ENCODE results near the gene TTC7B. TPM values are rescaled to one million over a fixed set of nuclear protein-coding genes. Genes with fewer than 3 reads are reported as not detected.

The TTC7B gene
- total and polyA plus RNA-seq, 9 of the 15 experiments (the other 6 are each of a cell fraction or from before 2014, with no cell fraction given): 2.2 to 77.2 (median 36.7) TPM

DNA sequence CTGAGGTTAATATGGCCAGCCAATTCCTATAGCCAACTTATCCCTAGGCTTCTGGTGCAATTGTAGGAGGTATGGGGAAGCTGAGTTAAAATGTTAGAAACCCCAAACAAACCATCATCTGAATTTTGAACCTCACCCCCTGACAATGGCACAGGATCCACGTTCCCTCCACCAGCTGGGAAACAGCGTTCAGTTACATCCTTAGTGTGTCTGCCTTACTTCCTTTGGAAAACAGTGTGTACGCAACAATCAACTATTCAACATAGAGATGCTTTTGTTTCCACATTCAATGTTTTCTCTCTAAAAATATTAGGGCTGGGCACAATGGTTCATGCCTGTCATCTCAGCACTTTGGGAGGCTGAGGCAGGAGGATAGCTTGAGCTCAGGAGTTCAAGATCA lies 203.4 kb downstream of the TTC7B start (continued):
- TF ChIP-seq FOSL1 (tag; conservative IDR thresholded peaks at IDR 0.05): no peak
- no peak for TF ChIP-seq COPS2 (conservative IDR thresholded peaks at IDR 0.05)
- no peak for TF ChIP-seq HDAC1 (IDR thresholded peaks at IDR 0.05)

GRCh38 chr14:90611936-90612335 lies 204.3 kb downstream of the TTC7B start:
- H2AFZ ChIP-seq (ENCODE audit: low read depth, low read length): no peak overlapping the region
- no peaks in the 10 kb centered on the region for H3K9me3 ChIP-seq (replicated peaks; ENCODE audit: control insufficient read depth, insufficient read depth, low read depth, low read length)
- peaks cover 14% of the 10 kb centered on the region; the same call in 2 of the 3 replicates for H3K36me3 ChIP-seq (ENCODE audit: control insufficient read depth, insufficient read depth, low read length)
- in situ Hi-C loops (cut with MboI) (no loop called here), intact Hi-C loops (cut with micrococcal nuclease) (no loop called here)
- no peak overlapping the region for H3K27ac ChIP-seq (ENCODE audit: extremely low read depth, low read depth, low read length)
- no TSS peak for BruUV-seq (replicated peaks)
- H3K27me3 ChIP-seq (ENCODE audit: control insufficient read depth in 2 of 2, insufficient read depth in 2 of 2, low read length in 2 of 2): no peaks in the 10 kb centered on the region
- CTCF ChIA-PET (ENCODE audit: low intra/inter-chr PET ratio): no interaction called here
- H3K9me1 ChIP-seq (ENCODE audit: control insufficient read depth, insufficient read depth, low read length): no peaks in the 10 kb centered on the region
- H3K9ac ChIP-seq (ENCODE audit: insufficient read depth in 1 of 2, low read depth in 2 of 2, low read length in 2 of 2): no peak overlapping the region
- FAIRE-seq (no peak), ATAC-seq (no peak), DNase-seq (ENCODE audit: extremely low read depth in 1 of 4, low spot score in 3 of 4) (no peak)
- H3K4me1 ChIP-seq (replicated peaks in 1 of 2; ENCODE audit: control insufficient read depth in 2 of 2, insufficient read depth in 2 of 2, low read length in 2 of 2): 0 out of 5 replicates have a peak, but pooled peaks cover 0 to 1% of the 10 kb centered on the region in 2 experiments
- no peaks in the 10 kb centered on the region for H4K20me1 ChIP-seq (replicated peaks; ENCODE audit: control insufficient read depth, insufficient read depth, low read length)
- no peak overlapping the region for H3K4me2 ChIP-seq (ENCODE audit: insufficient read depth, low read length)
- H3K79me2 ChIP-seq (ENCODE audit: control insufficient read depth, insufficient read depth, low read length): no peaks in the 10 kb centered on the region
- no peak overlapping the region for H3K4me3 ChIP-seq
- POLR2A ChIA-PET: no interaction called here
- WGBS (ENCODE audit: insufficient coverage, low coverage, missing lambda C conversion rate): 85% methylated on average over 3 of the region's 3 CpGs
- TF ChIP-seq TCF7 (IDR thresholded peaks at IDR 0.05; ENCODE audit: borderline replicate concordance): no peak
- no peak for TF ChIP-seq NFATC3 (IDR thresholded peaks at IDR 0.05)
- no peak for TF ChIP-seq CBFA2T2 (conservative IDR thresholded peaks at IDR 0.05)
- no peak for TF ChIP-seq ZNF184 (CRISPR knock-in tag; IDR thresholded peaks at IDR 0.05)
- TF ChIP-seq, protein P1, sequence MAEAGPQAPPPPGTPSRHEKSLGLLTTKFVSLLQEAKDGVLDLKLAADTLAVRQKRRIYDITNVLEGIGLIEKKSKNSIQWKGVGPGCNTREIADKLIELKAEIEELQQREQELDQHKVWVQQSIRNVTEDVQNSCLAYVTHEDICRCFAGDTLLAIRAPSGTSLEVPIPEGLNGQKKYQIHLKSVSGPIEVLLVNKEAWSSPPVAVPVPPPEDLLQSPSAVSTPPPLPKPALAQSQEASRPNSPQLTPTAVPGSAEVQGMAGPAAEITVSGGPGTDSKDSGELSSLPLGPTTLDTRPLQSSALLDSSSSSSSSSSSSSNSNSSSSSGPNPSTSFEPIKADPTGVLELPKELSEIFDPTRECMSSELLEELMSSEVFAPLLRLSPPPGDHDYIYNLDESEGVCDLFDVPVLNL (CRISPR knock-in tag; IDR thresholded peaks at IDR 0.05; ENCODE audit: low read depth): no peak
- no peak for TF ChIP-seq CHAMP1 (IDR thresholded peaks at IDR 0.05)
- TF ChIP-seq CC2D1A (IDR thresholded peaks at IDR 0.05): no peak
- no peak for TF ChIP-seq ZNF212 (CRISPR knock-in tag; IDR thresholded peaks at IDR 0.05)
- TF ChIP-seq FOXJ3 (CRISPR knock-in tag; IDR thresholded peaks at IDR 0.05): no peak
- TF ChIP-seq SLC30A9 (CRISPR knock-in tag; IDR thresholded peaks at IDR 0.05): no peak
- TF ChIP-seq NCOR1 (IDR thresholded peaks at IDR 0.05): no peak
- TF ChIP-seq, protein P2, sequence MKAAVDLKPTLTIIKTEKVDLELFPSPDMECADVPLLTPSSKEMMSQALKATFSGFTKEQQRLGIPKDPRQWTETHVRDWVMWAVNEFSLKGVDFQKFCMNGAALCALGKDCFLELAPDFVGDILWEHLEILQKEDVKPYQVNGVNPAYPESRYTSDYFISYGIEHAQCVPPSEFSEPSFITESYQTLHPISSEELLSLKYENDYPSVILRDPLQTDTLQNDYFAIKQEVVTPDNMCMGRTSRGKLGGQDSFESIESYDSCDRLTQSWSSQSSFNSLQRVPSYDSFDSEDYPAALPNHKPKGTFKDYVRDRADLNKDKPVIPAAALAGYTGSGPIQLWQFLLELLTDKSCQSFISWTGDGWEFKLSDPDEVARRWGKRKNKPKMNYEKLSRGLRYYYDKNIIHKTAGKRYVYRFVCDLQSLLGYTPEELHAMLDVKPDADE (conservative IDR thresholded peaks at IDR 0.05; ENCODE audit: control insufficient read depth, low read depth, low read length): no peak
- no peak for TF ChIP-seq GTF2F1 (IDR thresholded peaks at IDR 0.05; ENCODE audit: low read depth, low read length)

Measured in K562 (cell line).